LoVo (cell line): ENCODE measurements around the gene YBEY.

Source experiments
- DNase-seq: peaks from one replicate; pipeline ENCODE4 v3.0.0-alpha.2; 2016; ENCODE audit warnings: low spot score

The YBEY gene

GRCh38 chr21:46328151-46328550 is 42.0 kb downstream of the YBEY start:
- DNase-seq = no peak

GRCh38 chr21:46329796-46330195 is 43.7 kb downstream of the YBEY start:
- no peak for DNase-seq

- DNase-seq = no peak
These were observed 48.4 kb downstream of the YBEY start for GRCh38 chr21:46334351-46335140.

- DNase-seq = no peak
These were observed 50.5 kb downstream of the YBEY start for GRCh38 chr21:46336603-46337002.

- DNase-seq = no peak
These were observed 54.9 kb downstream of the YBEY start for GRCh38 chr21:46340998-46341397.

GRCh38 chr21:46344219-46344915 is 58.2 kb downstream of the YBEY start:
- DNase-seq = no peak

GRCh38 chr21:46345861-46346260 is 59.7 kb downstream of the YBEY start:
- no peak for DNase-seq

- DNase-seq = no peak
These were observed 60.4 kb downstream of the YBEY start for GRCh38 chr21:46346296-46347202.

GRCh38 chr21:46347203-46347550 is 61.0 kb downstream of the YBEY start:
- DNase-seq = no peak
